ENCODE results near the gene SLC39A2. TPM values are rescaled to one million over a fixed set of nuclear protein-coding genes. Genes with fewer than 3 reads are reported as not detected.
"Not testable (repeated sequence)": the region's sequence is repeated elsewhere in the genome, so short reads cannot be mapped to it uniquely, and the experiment has no call there.

The SLC39A2 gene
- total RNA-seq, 4 donors from 2014 or later: not detected

- ATAC-seq (ENCODE audit: low FRiP score): peak; percentile 63
Observed at GRCh38 chr14:20971705-20972021, 27.4 kb upstream of the SLC39A2 start.

GRCh38 chr14:20973501-20973900, 25.6 kb upstream of the SLC39A2 start:
- DNase-seq (ENCODE audit: low spot score) (no peak), ATAC-seq (ENCODE audit: low FRiP score) (no peak)
- no peak for TF ChIP-seq CTCF (IDR thresholded peaks at IDR 0.05)

More at GRCh38 chr14:20971705-20972021, 27.4 kb upstream of the SLC39A2 start:
- no peak for DNase-seq (ENCODE audit: low spot score)
- TF ChIP-seq CTCF (IDR thresholded peaks at IDR 0.05): no peak

GRCh38 chr14:20976291-20976690, 22.8 kb upstream of the SLC39A2 start:
- no peak for ATAC-seq (ENCODE audit: low FRiP score)
- no peak for TF ChIP-seq CTCF (IDR thresholded peaks at IDR 0.05)
- DNase-seq (ENCODE audit: low spot score): no peak

GRCh38 chr14:20978687-20979086, 20.4 kb upstream of the SLC39A2 start:
- ATAC-seq (ENCODE audit: low FRiP score) (no peak), DNase-seq (ENCODE audit: low spot score) (no peak)
- TF ChIP-seq CTCF (IDR thresholded peaks at IDR 0.05): no peak

GRCh38 chr14:20980906-20981305, 18.2 kb upstream of the SLC39A2 start:
- DNase-seq (ENCODE audit: low spot score) (no peak), ATAC-seq (ENCODE audit: low FRiP score) (no peak)
- no peak for TF ChIP-seq CTCF (IDR thresholded peaks at IDR 0.05)

GRCh38 chr14:20982646-20983369, 16.3 kb upstream of the SLC39A2 start:
- no peak for DNase-seq (ENCODE audit: low spot score)
- ATAC-seq (ENCODE audit: low FRiP score): no peak
- TF ChIP-seq CTCF (IDR thresholded peaks at IDR 0.05): no peak

- ATAC-seq (ENCODE audit: low FRiP score): not testable (repeated sequence)
Observed at GRCh38 chr14:20985650-20986049, 13.4 kb upstream of the SLC39A2 start.

More at GRCh38 chr14:20985650-20986049, 13.4 kb upstream of the SLC39A2 start:
- DNase-seq (ENCODE audit: low spot score): not testable (repeated sequence)

All from omental fat pad (tissue), 4 donors.